K562 (cell line): Measurements from ENCODE around the gene CEBPB. TPM values are rescaled to one million over a fixed set of nuclear protein-coding genes. Genes with fewer than 3 reads are reported as not detected.

Source experiments
- ATAC-seq: fragments of 200-7000 bp; cut with Tn5 transposase; 3 replicates; pipeline ENCODE4 v1.9.1; 2020; ENCODE audit warnings: moderate library complexity
- BruUV-seq: library from RNA; stranded (reverse); fragments of 400-500 nt; replicated peaks from 2 replicates; lab custom pipeline; 2021; lab: Mats Ljungman, UMichigan
- CTCF ChIA-PET: fragments of 300-600 bp; formaldehyde crosslinking; extraction: SDS; loops from one replicate; lab custom pipeline; 2021; ENCODE audit warnings: low intra/inter-chr PET ratio; lab: Yijun Ruan, JAX
- POLR2A ChIA-PET: fragments of 300-600, 350-650 bp; sonication (Branson Sonifier 250); formaldehyde crosslinking; extraction: SDS; loops from one replicate; lab custom pipeline; 2021; ENCODE audit warnings: antibody characterized with exemption, inconsistent platforms; lab: Yijun Ruan, JAX
- DNase-seq, 4 experiments: peaks; one replicate each; pipeline versions ENCODE4 v3.0.0 to v3.0.0-alpha.2; 2011 to 2018; ENCODE audit warnings: low spot score in 3 of 4, mixed read lengths in 3 of 4; ENCODE audit errors: extremely low read depth in 1 of 4
- FAIRE-seq: peaks from 2 replicates; lab custom pipeline; 2011; peaks lifted over from hg19 to GRCh38; lab: Jason Lieb, UNC
- H2AFZ ChIP-seq: 2 replicates; pipeline ENCODE4 v1.6.0; 2011; ENCODE audit warnings: low read depth, low read length, control low read depth, inconsistent platforms
- H3K27ac ChIP-seq: fragments of 200-600 bp; 3 replicates; pipeline ENCODE4 v1.8.0; 2011; ENCODE audit warnings: low read depth, mild to moderate bottlenecking, control low read depth, inconsistent platforms, low read length, moderate library complexity, mixed read lengths; ENCODE audit errors: extremely low read depth
- H3K27me3 ChIP-seq, 2 experiments: fragments of 300-600 bp in 1 of 2; 2 replicates in 1 of 2; 3 replicates in 1 of 2; pipeline versions ENCODE4 v1.6.0 to v1.8.0; 2011; ENCODE audit warnings: inconsistent platforms in 2 of 2, low read length in 2 of 2, mild to moderate bottlenecking in 1 of 2, mixed read lengths in 1 of 2, moderate library complexity in 1 of 2; ENCODE audit not compliant: control insufficient read depth in 2 of 2, insufficient read depth in 2 of 2
- H3K36me3 ChIP-seq: fragments of 300-600 bp; 3 replicates; pipeline ENCODE4 v1.8.0; 2011; ENCODE audit warnings: mild to moderate bottlenecking, low read length, inconsistent platforms; ENCODE audit not compliant: control insufficient read depth, insufficient read depth
- H3K4me1 ChIP-seq, 2 experiments: fragments of 200-600 bp in 1 of 2; replicated peaks in 1 of 2; 2 replicates in 1 of 2; 3 replicates in 1 of 2; pipeline versions ENCODE4 v1.5.1 to v1.8.0; 2011; ENCODE audit warnings: inconsistent platforms in 2 of 2, low read length in 2 of 2, mild to moderate bottlenecking in 1 of 2, mixed read lengths in 1 of 2, moderate library complexity in 1 of 2; ENCODE audit not compliant: control insufficient read depth in 2 of 2, insufficient read depth in 2 of 2
- H3K4me2 ChIP-seq: 2 replicates; pipeline ENCODE4 v1.6.1; 2011; ENCODE audit warnings: low read length, control low read depth, inconsistent platforms, mixed read lengths; ENCODE audit not compliant: insufficient read depth
- H3K4me3 ChIP-seq: fragments of 200-600 bp; sonication (generic), shearing (Covaris generic); 2 replicates; pipeline ENCODE4 v1.5.1; 2016; ENCODE audit warnings: control low read depth, inconsistent platforms
- H3K79me2 ChIP-seq: fragments of 200-600 bp; 3 replicates; pipeline ENCODE4 v1.8.0; 2011; ENCODE audit warnings: low read length, inconsistent platforms; ENCODE audit not compliant: control insufficient read depth, insufficient read depth
- H3K9ac ChIP-seq, 2 experiments: 2 replicates each; pipeline versions ENCODE4 v1.6.0 to v1.6.1; 2011; ENCODE audit warnings: low read depth in 2 of 2, low read length in 2 of 2, control low read depth in 1 of 2, inconsistent platforms in 1 of 2, mild to moderate bottlenecking in 1 of 2, mixed read lengths in 1 of 2; ENCODE audit not compliant: insufficient read depth in 1 of 2
- H3K9me1 ChIP-seq: one replicate; pipeline ENCODE4 v1.6.0; 2011; ENCODE audit warnings: inconsistent platforms, mild to moderate bottlenecking, low read length, moderate library complexity; ENCODE audit not compliant: control insufficient read depth, insufficient read depth
- H3K9me3 ChIP-seq: replicated peaks from 2 replicates; pipeline ENCODE4 v1.5.1; 2011; ENCODE audit warnings: low read depth, low read length, inconsistent platforms; ENCODE audit not compliant: control insufficient read depth, insufficient read depth
- H4K20me1 ChIP-seq: replicated peaks from 2 replicates; pipeline ENCODE4 v1.6.1; 2011; ENCODE audit warnings: low read length, inconsistent platforms, mixed read lengths; ENCODE audit not compliant: control insufficient read depth, insufficient read depth
- CREBBP ChIP-seq: IDR thresholded peaks from one replicate; pipeline ENCODE4 v1.6.1; 2012; ENCODE audit warnings: low read depth, mild to moderate bottlenecking, control low read depth, inconsistent platforms, low read length
- OTX1 ChIP-seq: fragments of 450-650 bp; formaldehyde crosslinking; IDR thresholded peaks from 2 replicates; pipeline ENCODE4 v1.4.0; 2022; ENCODE audit warnings: mild to moderate bottlenecking
- TRIM25 ChIP-seq: fragments of 450-650 bp; IDR thresholded peaks from 2 replicates; pipeline ENCODE4 v1.7.0; 2016; ENCODE audit warnings: borderline replicate concordance
- ZFP30 ChIP-seq: fragments of 250-450 bp; sonication (Bioruptor Pico); IDR thresholded peaks from 2 replicates; pipeline ENCODE4 v1.8.0; 2022; ENCODE audit warnings: moderate library complexity, mild to moderate bottlenecking, inconsistent platforms, borderline replicate concordance
- ZFP36 ChIP-seq: fragments of 150-350 bp; IDR thresholded peaks from 2 replicates; pipeline ENCODE4 v1.6.1; 2018; ENCODE audit warnings: low read length, low read depth; ENCODE audit not compliant: partially characterized antibody
- ZNF143 ChIP-seq: sonication (generic); formaldehyde crosslinking; IDR thresholded peaks from 2 replicates; pipeline ENCODE4 v1.9.0; 2022; ENCODE audit warnings: mild to moderate bottlenecking, missing genetic modification reagents
- ZNF174 ChIP-seq: fragments of 250-450 bp; sonication (Bioruptor Pico); IDR thresholded peaks from 2 replicates; pipeline ENCODE4 v1.4.0; 2020; ENCODE audit warnings: mild to moderate bottlenecking
- ZNF586 ChIP-seq: fragments of 450-650 bp; formaldehyde crosslinking; conservative IDR thresholded peaks from 2 replicates; pipeline ENCODE4 v1.4.0; 2020; ENCODE audit warnings: mild to moderate bottlenecking, moderate library complexity
- WGBS: fragments of 100-300 bp; shearing (Covaris generic); methylation state at CpG from one replicate; pipeline ENCODE4 v1.1.6; 2016; ENCODE audit warnings: low coverage, mixed read lengths; ENCODE audit not compliant: insufficient coverage; ENCODE audit errors: missing lambda C conversion rate; 5-methylcytosine and 5-hydroxymethylcytosine counted together
- in situ Hi-C: fragments of 300-500 bp; cut with MboI; formaldehyde crosslinking; loops from 4 replicates; pipeline ENCODE4 v1.15.0; 2018; ENCODE audit warnings: inconsistent platforms, mixed read lengths
- intact Hi-C: fragments of 100-400 bp; cut with micrococcal nuclease; formaldehyde crosslinking; loops from 2 replicates; pipeline ENCODE4 v1.14.2; 2022
- polyA plus RNA-seq, 8 experiments: library from polyadenylated mRNA; depleted of rRNA in 4 of 8; stranded (reverse) in 5 of 8; unstranded in 3 of 8; fragments of >200 nt; fragmentation: Nextera tagmentation in 2 of 8; fragmentation: Illumina TruSeq in 1 of 8; extraction: Ambion mirVana in 2 of 8; extraction: Trizol in 1 of 8; gene quantifications; 2 replicates each; pipeline versions ENCODE4 v1.2.1 to v1.2.3, GENCODE V29; 2011 to 2014; ENCODE audit warnings: inconsistent platforms in 1 of 8, missing spikeins in 1 of 8
- total RNA-seq, 7 experiments: library from RNA; depleted of rRNA in 6 of 7; stranded (reverse); fragments of >200 nt in 6 of 7; fragmentation: Illumina TruSeq in 2 of 7; extraction: Trizol in 2 of 7; gene quantifications; 2 replicates each; pipeline versions ENCODE4 v1.2.1 to v1.2.3, GENCODE V29; 2011 to 2021; ENCODE audit warnings: low replicate concordance in 1 of 7
- TF ChIP-seq, protein P1 (sequence below): fragments of 450-650 bp; IDR thresholded peaks from 2 replicates; pipeline ENCODE4 v1.6.1; 2016; ENCODE audit warnings: low read depth

The CEBPB gene
- total and polyA plus RNA-seq, 9 of the 15 experiments (the other 6 are each of a cell fraction or from before 2014, with no cell fraction given): 1.2 to 72.6 (median 7.8) TPM

DNA sequence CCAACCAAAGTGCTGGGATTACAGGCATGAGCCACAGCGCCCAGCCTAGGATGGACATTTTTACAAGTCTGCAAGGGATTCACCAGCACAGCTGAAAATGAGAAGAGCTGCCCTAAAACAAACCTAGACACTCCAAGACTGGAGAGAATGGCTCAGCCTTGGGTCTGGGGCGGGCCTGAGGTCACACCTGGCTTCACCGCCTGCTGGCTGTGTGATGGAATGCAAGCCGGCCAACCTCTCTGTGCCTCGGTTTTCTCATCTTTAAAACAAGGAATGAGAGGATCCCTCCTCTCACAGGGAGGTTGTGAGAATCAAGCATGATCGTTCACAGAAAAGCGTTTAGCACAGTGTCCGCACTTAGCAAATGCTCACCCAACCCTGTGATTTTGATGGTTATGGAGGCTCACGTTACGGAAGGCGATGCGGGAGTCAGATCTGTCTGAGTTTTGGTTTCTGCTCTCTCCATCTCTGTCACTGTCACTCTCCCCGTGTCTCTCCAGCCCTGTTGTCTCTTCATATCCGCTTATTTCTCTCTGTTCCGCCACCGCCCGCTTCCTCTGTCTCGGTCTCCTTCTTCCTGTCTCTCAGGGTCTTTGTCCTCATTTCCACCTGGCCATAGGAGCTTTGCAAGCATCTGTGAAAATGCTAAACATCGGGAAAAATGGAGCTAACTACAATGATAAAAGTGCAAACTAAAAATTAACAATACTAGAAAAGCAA, 47.6 kb downstream of the CEBPB start:
- Histone ChIP-seq H3K4me2 (no peak overlapping the region), H3K9me3 (no peaks in the 10 kb centered on the region; the same call in 1 of the 2 replicates), H3K79me2 (no peaks in the 10 kb centered on the region), H2AFZ (no peak overlapping the region)
- POLR2A ChIA-PET: no interaction called here
- in situ Hi-C loops: no loop called here
- TF ChIP-seq ZNF174 (no peak), OTX1 (CRISPR knock-in tag) (no peak), CREBBP (no peak), TRIM25 (no peak), ZNF143 (CRISPR knock-in tag) (no peak), ZNF586 (CRISPR knock-in tag) (no peak), ZFP30 (CRISPR knock-in tag) (no peak), ZFP36 (peak; percentile 73)
- TF ChIP-seq, protein P1, sequence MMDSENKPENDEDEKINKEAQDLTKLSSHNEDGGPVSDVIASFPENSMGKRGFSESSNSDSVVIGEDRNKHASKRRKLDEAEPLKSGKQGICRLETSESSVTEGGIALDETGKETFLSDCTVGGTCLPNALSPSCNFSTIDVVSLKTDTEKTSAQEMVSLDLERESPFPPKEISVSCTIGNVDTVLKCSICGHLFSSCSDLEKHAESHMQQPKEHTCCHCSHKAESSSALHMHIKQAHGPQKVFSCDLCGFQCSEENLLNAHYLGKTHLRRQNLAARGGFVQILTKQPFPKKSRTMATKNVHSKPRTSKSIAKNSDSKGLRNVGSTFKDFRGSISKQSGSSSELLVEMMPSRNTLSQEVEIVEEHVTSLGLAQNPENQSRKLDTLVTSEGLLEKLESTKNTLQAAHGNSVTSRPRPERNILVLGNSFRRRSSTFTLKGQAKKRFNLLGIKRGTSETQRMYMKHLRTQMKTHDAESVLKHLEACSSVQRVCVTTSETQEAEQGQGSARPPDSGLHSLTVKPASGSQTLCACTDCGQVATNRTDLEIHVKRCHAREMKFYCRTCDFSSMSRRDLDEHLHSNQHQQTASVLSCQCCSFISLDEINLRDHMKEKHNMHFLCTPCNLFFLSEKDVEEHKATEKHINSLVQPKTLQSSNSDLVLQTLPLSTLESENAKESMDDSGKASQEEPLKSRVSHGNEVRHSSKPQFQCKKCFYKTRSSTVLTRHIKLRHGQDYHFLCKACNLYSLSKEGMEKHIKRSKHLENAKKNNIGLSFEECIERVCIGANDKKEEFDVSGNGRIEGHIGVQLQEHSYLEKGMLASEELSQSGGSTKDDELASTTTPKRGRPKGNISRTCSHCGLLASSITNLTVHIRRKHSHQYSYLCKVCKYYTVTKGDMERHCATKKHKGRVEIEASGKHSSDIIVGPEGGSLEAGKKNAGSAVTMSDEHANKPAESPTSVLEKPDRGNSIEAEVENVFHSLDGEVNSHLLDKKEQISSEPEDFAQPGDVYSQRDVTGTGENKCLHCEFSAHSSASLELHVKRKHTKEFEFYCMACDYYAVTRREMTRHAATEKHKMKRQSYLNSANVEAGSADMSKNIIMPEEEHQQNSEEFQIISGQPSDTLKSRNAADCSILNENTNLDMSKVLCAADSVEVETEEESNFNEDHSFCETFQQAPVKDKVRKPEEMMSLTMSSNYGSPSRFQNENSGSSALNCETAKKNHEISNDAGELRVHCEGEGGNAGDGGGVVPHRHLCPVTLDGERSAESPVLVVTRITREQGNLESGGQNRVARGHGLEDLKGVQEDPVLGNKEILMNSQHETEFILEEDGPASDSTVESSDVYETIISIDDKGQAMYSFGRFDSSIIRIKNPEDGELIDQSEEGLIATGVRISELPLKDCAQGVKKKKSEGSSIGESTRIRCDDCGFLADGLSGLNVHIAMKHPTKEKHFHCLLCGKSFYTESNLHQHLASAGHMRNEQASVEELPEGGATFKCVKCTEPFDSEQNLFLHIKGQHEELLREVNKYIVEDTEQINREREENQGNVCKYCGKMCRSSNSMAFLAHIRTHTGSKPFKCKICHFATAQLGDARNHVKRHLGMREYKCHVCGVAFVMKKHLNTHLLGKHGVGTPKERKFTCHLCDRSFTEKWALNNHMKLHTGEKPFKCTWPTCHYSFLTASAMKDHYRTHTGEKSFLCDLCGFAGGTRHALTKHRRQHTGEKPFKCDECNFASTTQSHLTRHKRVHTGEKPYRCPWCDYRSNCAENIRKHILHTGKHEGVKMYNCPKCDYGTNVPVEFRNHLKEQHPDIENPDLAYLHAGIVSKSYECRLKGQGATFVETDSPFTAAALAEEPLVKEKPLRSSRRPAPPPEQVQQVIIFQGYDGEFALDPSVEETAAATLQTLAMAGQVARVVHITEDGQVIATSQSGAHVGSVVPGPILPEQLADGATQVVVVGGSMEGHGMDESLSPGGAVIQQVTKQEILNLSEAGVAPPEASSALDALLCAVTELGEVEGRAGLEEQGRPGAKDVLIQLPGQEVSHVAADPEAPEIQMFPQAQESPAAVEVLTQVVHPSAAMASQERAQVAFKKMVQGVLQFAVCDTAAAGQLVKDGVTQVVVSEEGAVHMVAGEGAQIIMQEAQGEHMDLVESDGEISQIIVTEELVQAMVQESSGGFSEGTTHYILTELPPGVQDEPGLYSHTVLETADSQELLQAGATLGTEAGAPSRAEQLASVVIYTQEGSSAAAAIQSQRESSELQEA: no peak
- TF ChIP-seq, all 486 proteins: peak for 1
- H3K9ac ChIP-seq: no peak overlapping the region
- DNase-seq: peak in 1 of 4 experiments; percentile 33
- H3K9me1 ChIP-seq: no peaks in the 10 kb centered on the region
- intact Hi-C loops: no loop called here
- FAIRE-seq: no peak
- 45% methylated on average over 19 of the region's 19 CpGs for WGBS
- no peak overlapping the region for H3K27ac ChIP-seq
- no peaks in the 10 kb centered on the region for H3K36me3 ChIP-seq
- CTCF ChIA-PET: no interaction called here
- peaks cover 0 to 19% of the 10 kb centered on the region in 2 experiments; a peak in 2 of 5 replicates for H3K4me1 ChIP-seq
- BruUV-seq: no TSS peak
- no peak overlapping the region for H3K4me3 ChIP-seq
- ATAC-seq: no peak
- H3K27me3 ChIP-seq: peaks cover 10 to 24% of the 10 kb centered on the region in 2 experiments
- H4K20me1 ChIP-seq: no peaks in the 10 kb centered on the region
